Hepatocyte (in vitro differentiated cells): ENCODE data around the gene PSMC1.

ENCODE experiments used
- CTCF ChIP-seq: fragments of 200-600 bp; sonication (generic); IDR thresholded peaks from 2 replicates; pipeline ENCODE4 v1.5.1; 2016; ENCODE audit warnings: antibody characterized with exemption, mild to moderate bottlenecking; ENCODE audit not compliant: poor library complexity
- EZH2 ChIP-seq: fragments of 200-600 bp; sonication (generic); IDR thresholded peaks from 2 replicates; pipeline ENCODE4 v1.6.1; 2016; ENCODE audit warnings: antibody characterized with exemption, mild to moderate bottlenecking, borderline replicate concordance
- EZH2phosphoT487 ChIP-seq: fragments of 200-600 bp; sonication (generic); IDR thresholded peaks from one replicate; pipeline ENCODE4 v1.6.1; 2018; ENCODE audit warnings: antibody characterized with exemption, mild to moderate bottlenecking, low read depth, moderate library complexity; ENCODE audit not compliant: unreplicated experiment, severe bottlenecking

DNA sequence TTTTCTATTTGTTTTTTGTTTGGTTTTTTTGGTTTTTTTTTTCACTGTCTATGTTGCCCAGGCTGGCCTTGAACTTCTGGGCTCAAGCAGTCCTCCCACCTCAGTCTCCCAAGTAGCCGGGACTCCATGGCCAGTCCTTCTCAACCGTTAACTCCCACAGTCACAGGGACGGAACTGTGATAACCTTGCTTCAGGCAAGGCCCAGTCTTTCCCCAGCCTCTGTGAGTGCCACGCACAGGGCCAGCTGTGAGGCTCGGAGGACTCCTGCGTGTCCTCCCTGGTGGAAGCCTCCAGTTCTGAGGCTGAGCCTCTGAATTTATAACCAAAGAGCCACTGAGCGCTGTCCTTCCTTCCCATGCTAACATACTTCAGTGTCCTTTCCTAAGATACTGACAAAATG lies 23.7 kb downstream of the PSMC1 start:
- TF ChIP-seq EZH2 (no peak), CTCF (no peak), EZH2phosphoT487 (no peak)
